GM12878 (cell line): Measurements from ENCODE around the gene TMEM192. TPM values are rescaled to one million over a fixed set of nuclear protein-coding genes. Genes with fewer than 3 reads are reported as not detected.

Experiments used
- ATAC-seq: fragments of 200-7000 bp; cut with Tn5 transposase; 3 replicates; pipeline ENCODE4 v1.9.1; 2020; ENCODE audit warnings: mild to moderate bottlenecking, moderate library complexity
- BruUV-seq: library from RNA; stranded (reverse); fragments of 400-500 nt; replicated peaks from 2 replicates; lab custom pipeline; 2021; lab: Mats Ljungman, UMichigan
- CTCF ChIA-PET: fragments of 300-600 bp; sonication (Branson Sonifier 250); formaldehyde crosslinking; extraction: SDS; loops from one replicate; lab custom pipeline; 2021; ENCODE audit warnings: inconsistent platforms; lab: Yijun Ruan, JAX
- POLR2A ChIA-PET: fragments of 350-600 bp; formaldehyde crosslinking; extraction: SDS; loops from one replicate; lab custom pipeline; 2021; ENCODE audit warnings: inconsistent platforms; lab: Charles Lee
- RAD21 ChIA-PET: fragments of 300-600 bp; sonication (Branson Sonifier 250); formaldehyde crosslinking; loops from one replicate; lab custom pipeline; 2023; ENCODE audit warnings: antibody characterized with exemption; ENCODE audit not compliant: unreplicated experiment; lab: Charles Lee
- SMC1A ChIA-PET: fragments of 300-600 bp; sonication (Branson Sonifier 250); formaldehyde crosslinking; loops from one replicate; lab custom pipeline; 2023; ENCODE audit not compliant: unreplicated experiment, uncharacterized antibody; lab: Charles Lee
- DNase-seq: peaks from one replicate; pipeline ENCODE4 v3.0.0-alpha.2; 2011; ENCODE audit warnings: low read depth, low spot score
- FAIRE-seq: peaks from 3 replicates; lab custom pipeline; 2011; peaks lifted over from hg19 to GRCh38; lab: Jason Lieb, UNC
- H2AFZ ChIP-seq: 2 replicates; pipeline ENCODE4 v1.6.0; 2011; ENCODE audit warnings: low read depth, low read length, control low read depth; ENCODE audit not compliant: control insufficient read depth
- H3K27ac ChIP-seq: 2 replicates; pipeline ENCODE4 v1.5.1; 2011; ENCODE audit warnings: control low read depth; ENCODE audit not compliant: control insufficient read depth, insufficient read depth
- H3K27me3 ChIP-seq, 2 experiments: replicated peaks in 1 of 2; 2 replicates each; pipeline versions ENCODE4 v1.6.0 to v1.6.1; 2011; ENCODE audit warnings: low read length in 1 of 2; ENCODE audit not compliant: control insufficient read depth in 2 of 2, insufficient read depth in 2 of 2
- H3K36me3 ChIP-seq, 2 experiments: 2 replicates each; pipeline ENCODE4 v1.5.1; 2011; ENCODE audit warnings: low read length in 1 of 2; ENCODE audit not compliant: control insufficient read depth in 2 of 2, insufficient read depth in 2 of 2
- H3K4me1 ChIP-seq: 2 replicates; pipeline ENCODE4 v1.6.1; 2011; ENCODE audit warnings: mild to moderate bottlenecking, low read length, moderate library complexity, mixed read lengths; ENCODE audit not compliant: control insufficient read depth, insufficient read depth
- H3K4me2 ChIP-seq: 2 replicates; pipeline ENCODE4 v1.6.0; 2011; ENCODE audit warnings: control low read depth; ENCODE audit not compliant: control insufficient read depth, insufficient read depth
- H3K4me3 ChIP-seq: fragments of 200-600 bp; sonication (generic); 2 replicates; pipeline ENCODE4 v1.5.1; 2016
- H3K79me2 ChIP-seq: 2 replicates; pipeline ENCODE4 v1.6.0; 2011; ENCODE audit warnings: low read length; ENCODE audit not compliant: control insufficient read depth, insufficient read depth
- H3K9ac ChIP-seq: 2 replicates; pipeline ENCODE4 v1.8.0; 2011; ENCODE audit warnings: low read length, control low read depth, mixed read lengths; ENCODE audit not compliant: control insufficient read depth, insufficient read depth
- H3K9me3 ChIP-seq: replicated peaks from 3 replicates; pipeline ENCODE4 v1.5.1; 2011; ENCODE audit warnings: mild to moderate bottlenecking, low read length; ENCODE audit not compliant: control insufficient read depth, insufficient read depth
- H4K20me1 ChIP-seq: 2 replicates; pipeline ENCODE4 v1.6.0; 2011; ENCODE audit not compliant: control insufficient read depth, insufficient read depth
- HDAC6 ChIP-seq: fragments of 200-600 bp; sonication (generic); IDR thresholded peaks from one replicate; pipeline ENCODE4 v1.8.0; 2017; ENCODE audit warnings: antibody characterized with exemption; ENCODE audit not compliant: unreplicated experiment
- NBN ChIP-seq: fragments of 450-650 bp; IDR thresholded peaks from 2 replicates; pipeline ENCODE4 v1.6.1; 2016
- NFXL1 ChIP-seq: fragments of 450-650 bp; IDR thresholded peaks from 2 replicates; pipeline ENCODE4 v1.6.1; 2017; ENCODE audit warnings: antibody characterized with exemption, mild to moderate bottlenecking, borderline replicate concordance
- NR2C1 ChIP-seq: fragments of 450-650 bp; IDR thresholded peaks from 2 replicates; pipeline ENCODE4 v1.6.1; 2017; ENCODE audit warnings: antibody characterized with exemption, mild to moderate bottlenecking, moderate library complexity
- RCOR1 ChIP-seq: conservative IDR thresholded peaks from 2 replicates; pipeline ENCODE4 v1.6.1; 2012; ENCODE audit warnings: low read depth, low read length, improper control_type of control experiment
- SMAD1 ChIP-seq: fragments of 450-650 bp; IDR thresholded peaks from 2 replicates; pipeline ENCODE4 v1.6.1; 2018; ENCODE audit warnings: mild to moderate bottlenecking, low read depth; ENCODE audit not compliant: partially characterized antibody
- SUZ12 ChIP-seq: fragments of 200-600 bp; sonication (generic); IDR thresholded peaks from one replicate; pipeline ENCODE4 v1.6.1; 2018; ENCODE audit warnings: antibody characterized with exemption, mild to moderate bottlenecking; ENCODE audit not compliant: unreplicated experiment
- ZNF217 ChIP-seq: fragments of 450-650 bp; IDR thresholded peaks from 2 replicates; pipeline ENCODE4 v1.6.1; 2017; ENCODE audit warnings: antibody characterized with exemption, mild to moderate bottlenecking
- ZSCAN29 ChIP-seq: fragments of 450-650 bp; IDR thresholded peaks from 2 replicates; pipeline ENCODE4 v1.6.1; 2017; ENCODE audit warnings: mild to moderate bottlenecking, moderate library complexity
- WGBS: methylation state at CpG from one replicate; pipeline ENCODE4 v1.1.6; 2016; ENCODE audit warnings: low lambda C conversion rate; ENCODE audit not compliant: insufficient replicate concordance, insufficient coverage; ENCODE audit errors: missing lambda C conversion rate; 5-methylcytosine and 5-hydroxymethylcytosine counted together
- in situ Hi-C: fragments of 300-500 bp; cut with MboI; formaldehyde crosslinking; loops from 9 replicates; pipeline ENCODE4 v1.14.3; 2018; ENCODE audit warnings: mixed read lengths
- intact Hi-C: fragments of 100-400 bp; cut with micrococcal nuclease; formaldehyde crosslinking; loops from one replicate; pipeline ENCODE4 v1.14.2; 2022; ENCODE audit not compliant: unreplicated experiment
- polyA plus RNA-seq, 11 experiments: library from polyadenylated mRNA; depleted of rRNA in 4 of 11; unstranded in 6 of 11; stranded (reverse) in 5 of 11; fragments of >200 nt; fragmentation: Nextera tagmentation in 4 of 11; fragmentation: Illumina TruSeq in 1 of 11; extraction: Ambion mirVana in 4 of 11; extraction: Trizol in 1 of 11; gene quantifications; 1 replicate in 1 of 11; 2 replicates in 10 of 11; pipeline versions ENCODE4 v1.2.1 to v1.2.3, GENCODE V29; 2011 to 2016; ENCODE audit warnings: inconsistent platforms in 2 of 11, missing spikeins in 2 of 11, low read depth in 1 of 11
- total RNA-seq, 4 experiments: library from RNA; depleted of rRNA in 3 of 4; stranded (reverse); fragments of >200 nt in 3 of 4; fragmentation: Illumina TruSeq in 1 of 4; extraction: Trizol in 1 of 4; gene quantifications; 2 replicates each; pipeline versions ENCODE4 v1.2.1 to v1.2.3, GENCODE V29; 2013 to 2021
- TF ChIP-seq, protein P1 (sequence below): IDR thresholded peaks from 2 replicates; pipeline ENCODE4 v1.6.1; 2011; ENCODE audit warnings: borderline replicate concordance, low read depth, mild to moderate bottlenecking, moderate library complexity, low read length; ENCODE audit not compliant: insufficient read depth, poor library complexity, severe bottlenecking
- TF ChIP-seq, protein P2 (sequence below): fragments of 450-650 bp; formaldehyde crosslinking; IDR thresholded peaks from 2 replicates; pipeline ENCODE4 v1.4.0; 2022; ENCODE audit warnings: mild to moderate bottlenecking, moderate library complexity
- TF ChIP-seq, protein P3 (sequence below): fragments of 450-650 bp; IDR thresholded peaks from 2 replicates; pipeline ENCODE4 v1.6.1; 2017; ENCODE audit warnings: low read depth, mild to moderate bottlenecking, moderate library complexity
- TF ChIP-seq, protein P4 (sequence below): fragments of 150-350 bp; IDR thresholded peaks from 2 replicates; pipeline ENCODE4 v1.6.1; 2014; ENCODE audit warnings: mild to moderate bottlenecking, low read depth, low read length

TMEM192 gene
- total and polyA plus RNA-seq, 10 of the 15 experiments (the other 5 are each of a cell fraction or from before 2014, with no cell fraction given): 1.8 to 16.0 (median 10.0) TPM

DNA sequence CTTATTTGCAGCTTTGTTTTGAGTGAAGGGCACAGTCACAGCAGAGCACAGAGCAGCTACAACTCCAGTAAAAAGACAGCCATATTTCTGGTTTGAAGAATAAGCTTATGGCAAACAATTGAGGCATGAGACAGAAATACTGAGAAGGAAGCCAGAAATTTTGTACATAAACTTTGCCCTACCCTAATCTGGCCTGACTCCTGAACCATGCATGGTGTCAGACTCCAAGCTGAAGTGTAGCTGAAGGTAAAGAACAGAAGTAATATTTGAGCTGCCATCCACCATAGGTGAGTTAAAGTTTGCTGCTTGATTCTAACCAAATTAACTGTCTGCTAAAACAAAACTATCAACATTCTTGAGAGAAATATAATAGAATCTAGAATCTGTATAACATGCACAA, 24.5 kb upstream of the TMEM192 start (continued):
- TF ChIP-seq, protein P1, sequence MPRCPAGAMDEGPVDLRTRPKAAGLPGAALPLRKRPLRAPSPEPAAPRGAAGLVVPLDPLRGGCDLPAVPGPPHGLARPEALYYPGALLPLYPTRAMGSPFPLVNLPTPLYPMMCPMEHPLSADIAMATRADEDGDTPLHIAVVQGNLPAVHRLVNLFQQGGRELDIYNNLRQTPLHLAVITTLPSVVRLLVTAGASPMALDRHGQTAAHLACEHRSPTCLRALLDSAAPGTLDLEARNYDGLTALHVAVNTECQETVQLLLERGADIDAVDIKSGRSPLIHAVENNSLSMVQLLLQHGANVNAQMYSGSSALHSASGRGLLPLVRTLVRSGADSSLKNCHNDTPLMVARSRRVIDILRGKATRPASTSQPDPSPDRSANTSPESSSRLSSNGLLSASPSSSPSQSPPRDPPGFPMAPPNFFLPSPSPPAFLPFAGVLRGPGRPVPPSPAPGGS: no peak
- TF ChIP-seq NFXL1 (no peak), HDAC6 (no peak)

DNA sequence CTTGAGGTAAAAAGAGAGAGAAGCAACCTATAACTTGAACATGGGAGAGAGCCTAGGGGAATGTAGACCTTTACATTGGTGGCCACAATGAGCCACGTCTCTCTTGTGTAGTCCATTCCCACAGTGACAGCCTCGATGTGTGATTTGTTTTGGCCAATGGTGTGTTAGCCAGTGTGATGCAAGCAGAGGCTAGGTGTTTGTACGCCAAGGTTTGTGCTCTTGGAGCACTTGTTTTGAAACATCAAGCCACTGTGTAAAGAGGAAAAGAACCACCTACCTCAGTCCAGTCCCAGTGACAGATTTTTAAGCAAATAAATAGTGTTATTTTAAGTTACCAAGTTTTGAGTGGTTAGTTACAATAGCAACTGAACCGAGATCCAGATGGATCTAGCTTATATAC, 23.9 kb upstream of the TMEM192 start:
- ChIA-PET SMC1A (interaction anchor here (1.4 kb wide), 1 partner anchor 207 kb away, joined by 5 read pairs; no protein-coding TSS in a partner anchor), RAD21 (interaction anchor here (0.9 to 1.8 kb wide), 3 partner anchors 9 to 206 kb away, joined by 3 to 5 read pairs (median 4); no protein-coding TSS in a partner anchor), CTCF (interaction anchor here (1.0 to 1.6 kb wide), 3 partner anchors 9 to 328 kb away, joined by 4 to 5 read pairs (median 5); no protein-coding TSS in a partner anchor), POLR2A (no interaction called here)
- DNase-seq (no peak), ATAC-seq (no peak), FAIRE-seq (no peak)
- Histone ChIP-seq H3K79me2 (no peaks in the 10 kb centered on the region), H3K9me3 (no peaks in the 10 kb centered on the region), H3K9ac (no peak overlapping the region), H3K27me3 (no peaks in the 10 kb centered on the region), H3K4me3 (no peak overlapping the region), H3K4me1 (peaks cover 5% of the 10 kb centered on the region), H3K4me2 (no peak overlapping the region), H2AFZ (no peak overlapping the region), H3K36me3 (no peaks in the 10 kb centered on the region), H3K27ac (no peak overlapping the region), H4K20me1 (no peaks in the 10 kb centered on the region)
- intact Hi-C loops: no loop called here
- in situ Hi-C loops: loop anchor here (25.0 kb wide), 1 partner anchor 951 kb away; no protein-coding TSS in a partner anchor
- no TSS peak for BruUV-seq
- WGBS: 65% methylated on average over 4 of the region's 4 CpGs
- TF ChIP-seq SUZ12 (no peak), RCOR1 (no peak), ZNF217 (no peak), NBN (no peak), ZSCAN29 (no peak), NR2C1 (no peak), SMAD1 (no peak)
- TF ChIP-seq, protein P2, sequence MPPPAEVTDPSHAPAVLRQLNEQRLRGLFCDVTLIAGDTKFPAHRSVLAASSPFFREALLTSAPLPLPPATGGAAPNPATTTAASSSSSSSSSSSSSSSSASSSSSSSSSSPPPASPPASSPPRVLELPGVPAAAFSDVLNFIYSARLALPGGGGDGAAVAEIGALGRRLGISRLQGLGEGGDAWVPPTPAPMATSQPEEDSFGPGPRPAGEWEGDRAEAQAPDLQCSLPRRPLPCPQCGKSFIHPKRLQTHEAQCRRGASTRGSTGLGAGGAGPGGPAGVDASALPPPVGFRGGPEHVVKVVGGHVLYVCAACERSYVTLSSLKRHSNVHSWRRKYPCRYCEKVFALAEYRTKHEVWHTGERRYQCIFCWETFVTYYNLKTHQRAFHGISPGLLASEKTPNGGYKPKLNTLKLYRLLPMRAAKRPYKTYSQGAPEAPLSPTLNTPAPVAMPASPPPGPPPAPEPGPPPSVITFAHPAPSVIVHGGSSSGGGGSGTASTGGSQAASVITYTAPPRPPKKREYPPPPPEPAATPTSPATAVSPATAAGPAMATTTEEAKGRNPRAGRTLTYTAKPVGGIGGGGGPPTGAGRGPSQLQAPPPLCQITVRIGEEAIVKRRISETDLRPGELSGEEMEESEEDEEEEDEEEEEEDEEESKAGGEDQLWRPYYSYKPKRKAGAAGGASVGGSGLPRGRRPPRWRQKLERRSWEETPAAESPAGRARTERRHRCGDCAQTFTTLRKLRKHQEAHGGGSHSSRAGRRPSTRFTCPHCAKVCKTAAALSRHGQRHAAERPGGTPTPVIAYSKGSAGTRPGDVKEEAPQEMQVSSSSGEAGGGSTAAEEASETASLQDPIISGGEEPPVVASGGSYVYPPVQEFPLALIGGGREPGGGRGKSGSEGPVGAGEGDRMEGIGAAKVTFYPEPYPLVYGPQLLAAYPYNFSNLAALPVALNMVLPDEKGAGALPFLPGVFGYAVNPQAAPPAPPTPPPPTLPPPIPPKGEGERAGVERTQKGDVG (CRISPR knock-in tag): no peak
- TF ChIP-seq, protein P3, sequence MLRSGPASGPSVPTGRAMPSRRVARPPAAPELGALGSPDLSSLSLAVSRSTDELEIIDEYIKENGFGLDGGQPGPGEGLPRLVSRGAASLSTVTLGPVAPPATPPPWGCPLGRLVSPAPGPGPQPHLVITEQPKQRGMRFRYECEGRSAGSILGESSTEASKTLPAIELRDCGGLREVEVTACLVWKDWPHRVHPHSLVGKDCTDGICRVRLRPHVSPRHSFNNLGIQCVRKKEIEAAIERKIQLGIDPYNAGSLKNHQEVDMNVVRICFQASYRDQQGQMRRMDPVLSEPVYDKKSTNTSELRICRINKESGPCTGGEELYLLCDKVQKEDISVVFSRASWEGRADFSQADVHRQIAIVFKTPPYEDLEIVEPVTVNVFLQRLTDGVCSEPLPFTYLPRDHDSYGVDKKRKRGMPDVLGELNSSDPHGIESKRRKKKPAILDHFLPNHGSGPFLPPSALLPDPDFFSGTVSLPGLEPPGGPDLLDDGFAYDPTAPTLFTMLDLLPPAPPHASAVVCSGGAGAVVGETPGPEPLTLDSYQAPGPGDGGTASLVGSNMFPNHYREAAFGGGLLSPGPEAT: no peak
- TF ChIP-seq, protein P4, sequence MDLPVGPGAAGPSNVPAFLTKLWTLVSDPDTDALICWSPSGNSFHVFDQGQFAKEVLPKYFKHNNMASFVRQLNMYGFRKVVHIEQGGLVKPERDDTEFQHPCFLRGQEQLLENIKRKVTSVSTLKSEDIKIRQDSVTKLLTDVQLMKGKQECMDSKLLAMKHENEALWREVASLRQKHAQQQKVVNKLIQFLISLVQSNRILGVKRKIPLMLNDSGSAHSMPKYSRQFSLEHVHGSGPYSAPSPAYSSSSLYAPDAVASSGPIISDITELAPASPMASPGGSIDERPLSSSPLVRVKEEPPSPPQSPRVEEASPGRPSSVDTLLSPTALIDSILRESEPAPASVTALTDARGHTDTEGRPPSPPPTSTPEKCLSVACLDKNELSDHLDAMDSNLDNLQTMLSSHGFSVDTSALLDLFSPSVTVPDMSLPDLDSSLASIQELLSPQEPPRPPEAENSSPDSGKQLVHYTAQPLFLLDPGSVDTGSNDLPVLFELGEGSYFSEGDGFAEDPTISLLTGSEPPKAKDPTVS: no peak
